GM12878 (cell line): ENCODE results near the gene PRRX2. TPM values are rescaled to one million over a fixed set of nuclear protein-coding genes. Genes with fewer than 3 reads are reported as not detected.

Experiments used
- ATAC-seq: fragments of 200-7000 bp; cut with Tn5 transposase; 3 replicates; pipeline ENCODE4 v1.9.1; 2020; ENCODE audit warnings: mild to moderate bottlenecking, moderate library complexity
- BruUV-seq: library from RNA; stranded (reverse); fragments of 400-500 nt; replicated peaks from 2 replicates; lab custom pipeline; 2021; lab: Mats Ljungman, UMichigan
- CTCF ChIA-PET: fragments of 300-600 bp; sonication (Branson Sonifier 250); formaldehyde crosslinking; extraction: SDS; loops from one replicate; lab custom pipeline; 2021; ENCODE audit warnings: inconsistent platforms; lab: Yijun Ruan, JAX
- POLR2A ChIA-PET: fragments of 350-600 bp; formaldehyde crosslinking; extraction: SDS; loops from one replicate; lab custom pipeline; 2021; ENCODE audit warnings: inconsistent platforms; lab: Charles Lee
- RAD21 ChIA-PET: fragments of 300-600 bp; sonication (Branson Sonifier 250); formaldehyde crosslinking; loops from one replicate; lab custom pipeline; 2023; ENCODE audit warnings: antibody characterized with exemption; ENCODE audit not compliant: unreplicated experiment; lab: Charles Lee
- SMC1A ChIA-PET: fragments of 300-600 bp; sonication (Branson Sonifier 250); formaldehyde crosslinking; loops from one replicate; lab custom pipeline; 2023; ENCODE audit not compliant: unreplicated experiment, uncharacterized antibody; lab: Charles Lee
- DNase-seq: peaks from one replicate; pipeline ENCODE4 v3.0.0-alpha.2; 2011; ENCODE audit warnings: low read depth, low spot score
- FAIRE-seq: peaks from 3 replicates; lab custom pipeline; 2011; peaks lifted over from hg19 to GRCh38; lab: Jason Lieb, UNC
- H2AFZ ChIP-seq: 2 replicates; pipeline ENCODE4 v1.6.0; 2011; ENCODE audit warnings: low read depth, low read length, control low read depth; ENCODE audit not compliant: control insufficient read depth
- H3K27ac ChIP-seq: 2 replicates; pipeline ENCODE4 v1.5.1; 2011; ENCODE audit warnings: control low read depth; ENCODE audit not compliant: control insufficient read depth, insufficient read depth
- H3K27me3 ChIP-seq, 2 experiments: replicated peaks in 1 of 2; 2 replicates each; pipeline versions ENCODE4 v1.6.0 to v1.6.1; 2011; ENCODE audit warnings: low read length in 1 of 2; ENCODE audit not compliant: control insufficient read depth in 2 of 2, insufficient read depth in 2 of 2
- H3K36me3 ChIP-seq, 2 experiments: 2 replicates each; pipeline ENCODE4 v1.5.1; 2011; ENCODE audit warnings: low read length in 1 of 2; ENCODE audit not compliant: control insufficient read depth in 2 of 2, insufficient read depth in 2 of 2
- H3K4me1 ChIP-seq: 2 replicates; pipeline ENCODE4 v1.6.1; 2011; ENCODE audit warnings: mild to moderate bottlenecking, low read length, moderate library complexity, mixed read lengths; ENCODE audit not compliant: control insufficient read depth, insufficient read depth
- H3K4me2 ChIP-seq: 2 replicates; pipeline ENCODE4 v1.6.0; 2011; ENCODE audit warnings: control low read depth; ENCODE audit not compliant: control insufficient read depth, insufficient read depth
- H3K4me3 ChIP-seq: fragments of 200-600 bp; sonication (generic); 2 replicates; pipeline ENCODE4 v1.5.1; 2016
- H3K79me2 ChIP-seq: 2 replicates; pipeline ENCODE4 v1.6.0; 2011; ENCODE audit warnings: low read length; ENCODE audit not compliant: control insufficient read depth, insufficient read depth
- H3K9ac ChIP-seq: 2 replicates; pipeline ENCODE4 v1.8.0; 2011; ENCODE audit warnings: low read length, control low read depth, mixed read lengths; ENCODE audit not compliant: control insufficient read depth, insufficient read depth
- H3K9me3 ChIP-seq: replicated peaks from 3 replicates; pipeline ENCODE4 v1.5.1; 2011; ENCODE audit warnings: mild to moderate bottlenecking, low read length; ENCODE audit not compliant: control insufficient read depth, insufficient read depth
- H4K20me1 ChIP-seq: 2 replicates; pipeline ENCODE4 v1.6.0; 2011; ENCODE audit not compliant: control insufficient read depth, insufficient read depth
- CTCF ChIP-seq, 3 experiments: IDR thresholded peaks in 2 of 3; conservative IDR thresholded peaks in 1 of 3; 2 replicates each; pipeline ENCODE4 v1.5.1; 2011; ENCODE audit warnings: low read depth in 3 of 3, low read length in 3 of 3, mild to moderate bottlenecking in 3 of 3, control low read depth in 2 of 3, moderate library complexity in 2 of 3, inconsistent platforms in 1 of 3, mixed read lengths in 1 of 3; ENCODE audit not compliant: control insufficient read depth in 2 of 3, insufficient read depth in 1 of 3; ENCODE audit errors: extremely low read depth in 1 of 3
- EED ChIP-seq: sonication (generic); IDR thresholded peaks from 2 replicates; pipeline ENCODE4 v1.6.1; 2016; ENCODE audit warnings: antibody characterized with exemption, low read depth
- IRF4 ChIP-seq: IDR thresholded peaks from 2 replicates; pipeline ENCODE4 v1.6.1; 2011; ENCODE audit warnings: low read depth, low read length
- RAD21 ChIP-seq: IDR thresholded peaks from 2 replicates; pipeline ENCODE4 v1.6.1; 2011; ENCODE audit warnings: mild to moderate bottlenecking, low read depth, low read length, moderate library complexity; ENCODE audit not compliant: insufficient read depth
- SMAD5 ChIP-seq: IDR thresholded peaks from 2 replicates; pipeline ENCODE4 v1.6.1; 2016; ENCODE audit warnings: antibody characterized with exemption, low read depth
- SMC3 ChIP-seq: IDR thresholded peaks from 2 replicates; pipeline ENCODE4 v1.6.1; 2011; ENCODE audit warnings: low read length, improper control_type of control experiment, borderline replicate concordance
- YY1 ChIP-seq: IDR thresholded peaks from 2 replicates; pipeline ENCODE4 v1.6.1; 2011; ENCODE audit warnings: low read depth, mild to moderate bottlenecking, low read length
- WGBS: methylation state at CpG from one replicate; pipeline ENCODE4 v1.1.6; 2016; ENCODE audit warnings: low lambda C conversion rate; ENCODE audit not compliant: insufficient replicate concordance, insufficient coverage; ENCODE audit errors: missing lambda C conversion rate; 5-methylcytosine and 5-hydroxymethylcytosine counted together
- in situ Hi-C: fragments of 300-500 bp; cut with MboI; formaldehyde crosslinking; loops from 9 replicates; pipeline ENCODE4 v1.14.3; 2018; ENCODE audit warnings: mixed read lengths
- intact Hi-C: fragments of 100-400 bp; cut with micrococcal nuclease; formaldehyde crosslinking; loops from one replicate; pipeline ENCODE4 v1.14.2; 2022; ENCODE audit not compliant: unreplicated experiment
- polyA plus RNA-seq, 11 experiments: library from polyadenylated mRNA; depleted of rRNA in 4 of 11; unstranded in 6 of 11; stranded (reverse) in 5 of 11; fragments of >200 nt; fragmentation: Nextera tagmentation in 4 of 11; fragmentation: Illumina TruSeq in 1 of 11; extraction: Ambion mirVana in 4 of 11; extraction: Trizol in 1 of 11; gene quantifications; 1 replicate in 1 of 11; 2 replicates in 10 of 11; pipeline versions ENCODE4 v1.2.1 to v1.2.3, GENCODE V29; 2011 to 2016; ENCODE audit warnings: inconsistent platforms in 2 of 11, missing spikeins in 2 of 11, low read depth in 1 of 11
- total RNA-seq, 4 experiments: library from RNA; depleted of rRNA in 3 of 4; stranded (reverse); fragments of >200 nt in 3 of 4; fragmentation: Illumina TruSeq in 1 of 4; extraction: Trizol in 1 of 4; gene quantifications; 2 replicates each; pipeline versions ENCODE4 v1.2.1 to v1.2.3, GENCODE V29; 2013 to 2021

Gene PRRX2
- total and polyA plus RNA-seq, 10 of the 15 experiments (the other 5 are each of a cell fraction or from before 2014, with no cell fraction given) = not detected

DNA sequence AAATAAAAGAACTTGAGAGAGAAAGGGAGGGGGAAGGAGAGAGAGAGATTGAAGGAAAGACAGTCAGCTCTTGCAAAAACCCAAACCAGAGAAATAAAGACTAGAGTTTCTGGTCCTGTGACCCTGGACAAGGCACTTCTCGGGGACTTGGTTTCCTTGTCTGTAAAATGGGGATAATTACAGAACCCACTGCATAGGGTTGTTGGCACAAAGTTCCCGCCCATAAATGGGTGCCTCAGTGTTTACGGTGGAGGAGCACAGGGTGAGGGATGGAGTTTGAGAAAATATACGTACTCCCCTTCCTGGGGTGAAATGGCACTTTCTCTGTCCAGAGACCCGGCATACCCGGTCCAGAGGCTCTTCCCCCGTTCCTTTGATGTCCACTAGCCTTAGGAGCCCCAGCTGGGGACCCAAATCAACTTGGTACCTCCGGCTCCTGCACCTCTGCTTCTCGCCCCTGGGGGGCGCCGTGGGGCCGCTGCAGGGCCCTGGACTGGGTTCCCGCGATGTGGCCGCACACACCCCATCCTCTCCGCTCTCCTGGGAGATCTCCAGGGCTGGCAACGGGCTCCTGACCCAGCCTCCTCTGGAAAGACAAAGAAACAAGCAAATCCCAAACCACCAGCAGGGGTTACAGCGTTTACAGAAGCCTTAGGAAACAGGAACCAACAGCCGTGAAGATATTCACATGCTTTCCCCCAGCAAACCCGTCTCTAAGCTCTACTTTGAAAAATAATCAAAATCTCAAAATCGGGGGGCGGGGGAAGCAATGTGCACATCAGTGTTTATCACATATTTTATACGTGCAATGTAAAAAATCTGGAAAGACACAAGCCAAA lies 61.1 kb downstream of the PRRX2 start:
- Histone ChIP-seq H4K20me1 (no peaks in the 10 kb centered on the region), H3K9me3 (no peaks in the 10 kb centered on the region), H3K4me2 (no peak overlapping the region)
- RAD21 ChIA-PET = interaction anchor here (0.7 to 2.0 kb wide), 10 partner anchors 13 to 1285 kb away, joined by 3 to 15 read pairs (median 4); no protein-coding TSS in a partner anchor
- ATAC-seq = peak; percentile 94
- BruUV-seq = no TSS peak
- TF ChIP-seq RAD21 (peak; percentile 66), SMAD5 (no peak), YY1 (0 out of 2 replicates have a peak, but pooled peaks have one; percentile 22), CTCF (IDR thresholded peaks at IDR 0.05 in 2 of 3, conservative IDR thresholded peaks at IDR 0.05 in 1 of 3; ENCODE audit: control insufficient read depth in 2 of 3, extremely low read depth in 1 of 3, insufficient read depth in 1 of 3, low read depth in 3 of 3, low read length in 3 of 3) (peak; percentile 80 to 93 (median 85)), SMC3 (peak; percentile 59; the same call in 1 of the 2 replicates), EED (no peak), IRF4 (no peak)
- TF ChIP-seq, all 136 proteins: peak for 4
- Histone ChIP-seq H3K4me1 (no peaks in the 10 kb centered on the region), H3K27ac (no peak overlapping the region), H3K27me3 (no peaks in the 10 kb centered on the region; a peak in 1 of 4 replicates), H3K79me2 (no peaks in the 10 kb centered on the region), H3K36me3 (no peaks in the 10 kb centered on the region), H3K9ac (no peak overlapping the region), H2AFZ (no peak overlapping the region), H3K4me3 (no peak overlapping the region)
- in situ Hi-C loops = no loop called here
- ChIA-PET POLR2A (no interaction called here), SMC1A (interaction anchor here (0.6 to 1.5 kb wide), 6 partner anchors 11 to 501 kb away, joined by 3 to 6 read pairs (median 4); no protein-coding TSS in a partner anchor), CTCF (interaction anchor here (0.6 to 5.1 kb wide), 15 partner anchors 11 to 225 kb away, joined by 3 to 45 read pairs (median 4); no protein-coding TSS in a partner anchor)
- WGBS = 12% methylated on average over 23 of the region's 23 CpGs
- intact Hi-C loops = no loop called here
- no peak for FAIRE-seq
- DNase-seq = no peak
